DMS153 (cell line): ENCODE results near the gene PTH1R.

Experiments
- DNase-seq: peaks from one replicate; lab custom pipeline; 2025; lab: John Stamatoyannopoulos, UW

Gene PTH1R

DNA sequence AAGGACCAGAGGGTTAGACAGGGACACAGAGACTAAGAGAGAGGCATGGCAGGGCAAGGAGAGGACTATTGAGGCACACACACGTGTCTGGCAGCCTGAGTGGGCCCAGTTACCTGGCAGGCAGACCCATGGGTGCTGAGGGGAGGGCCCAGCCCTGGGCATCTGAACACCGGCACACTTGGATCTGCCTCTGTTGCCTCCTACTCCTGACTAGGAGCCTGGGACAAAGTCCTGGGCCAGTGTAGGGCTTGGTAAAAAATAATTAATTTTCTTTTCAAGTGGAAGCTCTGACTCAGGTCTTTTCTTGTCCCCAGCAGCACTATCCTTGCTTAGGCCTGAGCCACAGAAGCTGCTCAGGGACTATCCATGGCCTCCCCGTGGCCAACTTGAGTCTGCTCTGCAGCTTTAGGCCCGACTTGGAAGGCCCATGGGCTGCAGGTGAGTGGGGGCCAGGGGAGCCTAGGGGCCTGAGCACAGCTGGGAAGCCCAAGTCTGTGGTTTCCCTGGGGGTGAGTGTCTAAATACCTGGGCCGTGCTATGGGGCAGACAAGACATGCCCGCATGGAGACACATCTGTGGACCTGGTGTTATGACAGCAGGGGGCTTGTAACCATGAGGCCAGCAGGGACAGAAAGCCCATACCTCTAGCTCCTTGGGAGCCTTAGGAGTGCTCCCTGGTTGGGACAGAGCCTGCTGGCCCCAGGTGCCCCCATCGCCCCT, at the start of gene PTH1R:
TSS of gene PTH1R (plus strand) at position 316 of the 720 bp plus-strand sequence. CDS start 5,839 bp downstream, outside the sequence.
- no peak for DNase-seq

GRCh38 chr3:46829699-46830208, 47.8 kb upstream of the PTH1R start:
- DNase-seq = no peak

- no peak for DNase-seq
Observed at GRCh38 chr3:46830801-46831200, 46.7 kb upstream of the PTH1R start.

DNA sequence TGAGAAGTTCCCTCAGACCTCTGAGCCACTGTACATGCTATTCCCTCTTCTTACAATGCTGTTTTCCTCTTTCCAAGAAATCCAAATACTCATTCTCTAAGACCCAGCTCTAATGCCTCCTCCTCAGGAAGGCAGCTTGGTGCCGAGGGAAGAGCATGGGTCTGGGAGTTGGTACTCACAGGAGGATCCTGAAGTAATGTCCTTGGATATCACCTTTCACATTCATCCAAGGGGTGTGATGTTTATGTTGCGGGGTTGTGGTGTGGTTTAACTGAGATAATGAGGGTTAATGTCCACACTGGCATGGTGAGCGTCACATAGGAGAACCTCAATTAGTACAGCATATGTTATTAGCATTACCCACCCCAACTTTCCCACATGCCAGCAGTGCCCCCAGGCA, 46.2 kb upstream of the PTH1R start:
- DNase-seq = no peak

DNA sequence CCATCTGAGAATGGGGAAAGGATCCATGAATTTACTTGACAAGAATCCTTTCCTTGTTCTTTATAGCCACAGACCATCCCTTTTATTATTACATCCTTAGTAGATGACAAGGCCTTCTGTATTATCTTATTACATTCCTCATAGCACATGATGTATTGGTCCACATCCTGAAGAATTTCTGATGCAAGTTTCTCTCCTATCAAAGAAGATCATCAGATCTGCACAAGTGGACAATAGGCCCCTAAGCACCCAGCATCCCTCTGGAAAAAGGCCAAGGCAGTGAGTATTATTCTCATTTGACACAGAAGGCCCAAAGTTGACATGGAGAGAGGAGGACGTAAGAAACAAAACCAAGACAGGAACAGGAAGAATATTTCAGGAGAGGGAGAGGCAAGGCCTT, 45.7 kb upstream of the PTH1R start:
- DNase-seq = no peak

- no peak for DNase-seq
Observed at GRCh38 chr3:46833346-46834300, 43.9 kb upstream of the PTH1R start.

GRCh38 chr3:46835054-46835453, 42.5 kb upstream of the PTH1R start:
- no peak for DNase-seq

DNA sequence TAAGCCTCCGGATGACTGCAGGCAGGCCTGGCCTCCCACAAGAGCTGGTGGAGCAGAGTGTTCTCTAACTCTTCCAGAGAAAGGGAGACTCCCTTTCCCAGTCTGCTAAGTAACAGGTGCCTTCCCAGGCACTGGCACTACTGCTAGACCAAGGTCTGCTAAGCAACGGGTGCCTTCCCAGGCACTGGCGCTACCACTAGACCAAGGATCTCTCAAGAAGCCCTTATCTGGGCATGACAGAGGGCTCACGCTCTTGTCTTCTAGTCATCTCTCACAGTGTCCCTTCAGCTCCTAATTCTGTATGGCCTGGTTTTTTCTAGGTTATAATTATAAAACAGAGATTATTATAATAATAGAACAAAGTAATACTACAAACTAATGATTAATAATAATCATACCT, 42.0 kb upstream of the PTH1R start:
- no peak for DNase-seq

GRCh38 chr3:46838301-46838700, 39.2 kb upstream of the PTH1R start:
- DNase-seq = no peak

DNA sequence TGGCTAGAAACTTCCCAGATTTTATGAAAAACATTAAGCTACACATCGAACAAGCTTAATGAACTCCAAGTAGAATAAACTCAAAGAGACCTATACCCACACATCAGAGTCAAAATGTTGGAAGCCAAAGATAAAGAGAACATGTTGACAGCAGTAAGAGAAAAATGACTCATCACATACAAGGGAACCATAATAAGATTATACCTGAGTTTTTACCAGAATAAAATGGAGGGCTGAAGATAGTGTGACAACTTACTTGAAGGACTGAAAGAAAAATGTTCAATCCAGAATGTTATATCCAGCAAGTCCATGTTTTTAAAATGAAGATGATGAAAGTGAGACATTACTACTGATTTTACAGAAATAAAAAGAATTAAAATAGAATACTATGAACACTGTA, 37.0 kb upstream of the PTH1R start:
- no peak for DNase-seq

- DNase-seq = no peak
Observed at GRCh38 chr3:46843508-46843907, 34.0 kb upstream of the PTH1R start.

- DNase-seq = no peak
Observed at GRCh38 chr3:46844397-46844796, 33.1 kb upstream of the PTH1R start.

- no peak for DNase-seq
Observed at GRCh38 chr3:46844881-46845312, 32.6 kb upstream of the PTH1R start.

- DNase-seq = no peak
Observed at GRCh38 chr3:46845397-46845859, 32.1 kb upstream of the PTH1R start.

- DNase-seq = peak; percentile 21
Observed at GRCh38 chr3:46845860-46846623, 31.5 kb upstream of the PTH1R start.

DNA sequence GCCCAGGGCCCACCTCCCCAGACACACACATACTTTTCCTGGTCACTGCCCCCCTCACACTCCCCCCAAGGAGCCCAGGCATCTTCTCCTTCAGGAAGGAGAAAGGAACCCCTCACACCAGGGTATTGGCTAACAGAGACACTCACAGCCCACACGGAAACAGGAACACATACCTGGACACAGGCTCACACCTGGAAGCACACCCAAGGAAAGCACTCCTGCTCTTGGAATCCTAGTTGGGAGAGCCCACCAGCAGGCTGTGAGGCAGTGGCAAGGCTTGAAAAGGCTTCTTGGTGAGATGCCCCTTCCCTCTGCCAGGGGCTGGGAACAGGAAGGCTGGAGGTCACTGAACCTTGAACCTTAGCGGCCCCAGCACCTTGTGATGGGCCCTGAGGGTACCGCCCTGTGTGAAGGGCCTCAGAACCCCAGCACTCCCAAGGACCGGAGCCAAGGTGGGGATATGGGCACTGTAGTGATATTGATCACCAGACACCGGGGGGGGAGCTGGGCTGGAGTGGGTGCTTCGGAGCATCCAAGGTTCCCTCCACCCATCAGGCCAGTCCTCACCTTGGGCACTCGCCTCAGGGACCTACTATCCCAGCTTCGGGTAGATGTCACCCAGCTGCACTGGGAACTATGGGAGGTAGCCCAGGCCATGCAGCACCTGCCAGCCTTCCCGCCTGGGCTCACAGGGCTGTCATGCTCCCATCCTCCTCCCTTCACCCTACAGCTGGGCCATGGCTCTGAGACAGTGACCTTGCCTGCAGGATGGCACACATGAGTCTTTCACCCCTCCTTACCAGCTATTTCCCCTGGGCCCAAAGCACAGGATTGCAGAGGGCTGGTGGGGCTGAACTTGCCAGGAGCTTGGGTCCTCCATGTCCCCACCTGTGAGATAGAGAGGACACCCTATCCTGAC, 30.6 kb upstream of the PTH1R start:
- DNase-seq = no peak

- DNase-seq = no peak
Observed at GRCh38 chr3:46847744-46848143, 29.8 kb upstream of the PTH1R start.

DNA sequence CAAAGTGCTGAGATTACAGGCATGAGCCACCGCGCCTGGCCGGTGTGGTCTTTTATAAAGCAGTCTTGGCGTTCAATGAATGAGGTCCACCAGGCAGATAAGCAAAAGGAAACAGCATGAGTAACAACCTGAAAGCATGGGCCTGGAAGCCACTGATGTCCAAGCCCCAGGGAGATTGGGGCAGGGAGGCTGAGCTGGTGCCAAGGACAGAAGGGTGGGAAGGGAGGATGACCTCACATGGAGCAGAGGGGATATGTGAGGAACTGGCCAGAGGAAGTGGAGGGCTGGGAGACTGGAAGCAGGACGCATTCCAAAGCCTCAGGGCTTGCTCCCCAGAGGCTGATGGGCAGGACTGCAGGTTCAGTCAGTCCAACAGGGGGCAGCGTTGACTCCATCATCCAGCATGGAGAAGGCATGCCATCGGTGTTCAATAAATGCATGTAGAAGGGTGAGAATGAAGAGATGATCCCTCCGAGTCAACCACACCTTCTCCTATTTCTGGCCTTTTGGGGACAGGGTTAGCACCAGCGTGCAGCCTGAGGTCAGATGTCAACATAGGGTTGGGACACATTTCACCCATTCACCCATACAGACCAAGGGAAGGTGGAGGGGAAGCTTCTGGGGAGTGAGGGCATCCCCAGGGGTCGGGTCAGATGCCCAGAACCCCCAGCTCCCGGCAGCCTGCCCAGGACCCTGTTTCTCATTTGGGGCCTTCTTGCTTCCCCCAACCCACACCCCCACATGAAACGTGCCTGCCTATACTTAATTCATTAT, 29.1 kb upstream of the PTH1R start:
- DNase-seq = no peak

DNA sequence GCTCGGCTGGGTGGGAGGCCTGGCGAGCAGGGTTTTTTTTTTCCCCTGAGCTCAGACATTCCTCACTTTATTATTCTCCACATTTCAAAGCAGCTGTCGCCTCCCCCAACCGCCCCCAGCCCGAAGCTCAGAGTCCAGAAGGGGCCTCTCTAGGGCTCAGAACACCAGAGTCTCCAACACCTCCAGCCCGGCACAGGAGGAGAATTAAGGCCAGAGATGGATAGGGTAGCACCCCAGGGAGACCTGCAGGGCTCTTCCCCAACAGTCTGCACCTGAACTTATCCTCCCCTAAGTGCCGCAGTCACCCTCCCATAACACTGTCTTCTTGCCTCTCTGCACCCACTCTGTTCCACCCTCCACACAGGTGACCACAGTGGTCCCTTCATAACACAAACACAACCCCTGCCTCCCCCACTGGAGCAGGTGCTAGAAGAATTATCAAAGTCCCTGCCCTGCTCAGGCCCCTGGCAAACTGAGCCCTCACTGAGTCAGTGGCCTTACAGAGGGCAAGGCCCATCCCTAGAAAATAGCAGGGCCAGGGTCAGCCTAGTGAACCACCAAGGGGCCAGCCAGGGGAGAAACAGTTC, 28.4 kb upstream of the PTH1R start:
- no peak for DNase-seq
